ES-I3 (cell line): ENCODE data around the gene MICU2.

Source experiments
- H3K36me3 ChIP-seq: 2 replicates; pipeline ENCODE4 v1.6.1; 2013; ENCODE audit warnings: mild to moderate bottlenecking, low read length, control low read depth, moderate library complexity; ENCODE audit not compliant: insufficient read depth
- H3K4me1 ChIP-seq: 2 replicates; pipeline ENCODE4 v1.6.1; 2013; ENCODE audit warnings: mild to moderate bottlenecking, control low read depth, low read length; ENCODE audit not compliant: insufficient read depth
- H3K9ac ChIP-seq: 2 replicates; pipeline ENCODE4 v1.6.1; 2013; ENCODE audit warnings: low read depth, mild to moderate bottlenecking, low read length, moderate library complexity
- H3K9me3 ChIP-seq: 2 replicates; pipeline ENCODE4 v1.6.1; 2013; ENCODE audit warnings: mild to moderate bottlenecking, low read length, moderate library complexity; ENCODE audit not compliant: control insufficient read depth, insufficient read depth

Gene MICU2

GRCh38 chr13:21466527-21466926 is 137.4 kb downstream of the MICU2 start:
- Histone ChIP-seq H3K4me1 (0 out of 2 replicates have a peak, but pooled peaks cover 5% of the 10 kb centered on the region), H3K36me3 (no peaks in the 10 kb centered on the region), H3K9me3 (no peaks in the 10 kb centered on the region; the same call in 1 of the 2 replicates), H3K9ac (no peak overlapping the region)

GRCh38 chr13:21465710-21466160 is 138.2 kb downstream of the MICU2 start:
- Histone ChIP-seq H3K4me1 (0 out of 2 replicates have a peak, but pooled peaks cover 5% of the 10 kb centered on the region), H3K9me3 (no peaks in the 10 kb centered on the region), H3K9ac (no peak overlapping the region), H3K36me3 (no peaks in the 10 kb centered on the region)

GRCh38 chr13:21463424-21463823 is 140.5 kb downstream of the MICU2 start:
- no peaks in the 10 kb centered on the region for H3K36me3 ChIP-seq
- H3K9ac ChIP-seq = no peak overlapping the region
- peaks cover 8% of the 10 kb centered on the region; the same call in 1 of the 2 replicates for H3K4me1 ChIP-seq
- H3K9me3 ChIP-seq = no peaks in the 10 kb centered on the region

- H3K36me3 ChIP-seq = no peaks in the 10 kb centered on the region
- H3K9me3 ChIP-seq = no peaks in the 10 kb centered on the region
Measured at GRCh38 chr13:21461131-21461530, 142.8 kb downstream of the MICU2 start.

GRCh38 chr13:21458813-21459701 is 144.9 kb downstream of the MICU2 start, which contains the start of gene ZDHHC20:
Gene ZDHHC20, minus strand, starts transcription at chr13:21459303. Its CDS starts 132 bp downstream, at chr13:21459171.
- H3K9me3 ChIP-seq = no peaks in the 10 kb centered on the region
- H3K36me3 ChIP-seq = no peaks in the 10 kb centered on the region
- H3K4me1 ChIP-seq = peaks cover 3% of the 10 kb centered on the region
- peak within 1 kb of the TSS; percentile 84 for H3K9ac ChIP-seq

More at GRCh38 chr13:21461131-21461530, 142.8 kb downstream of the MICU2 start:
- no peak overlapping the region for H3K9ac ChIP-seq
- H3K4me1 ChIP-seq = peaks cover 4% of the 10 kb centered on the region

- Histone ChIP-seq H3K4me1 (peaks cover 3% of the 10 kb centered on the region), H3K36me3 (no peaks in the 10 kb centered on the region), H3K9ac (peak overlapping the region; percentile 84), H3K9me3 (no peaks in the 10 kb centered on the region)
Measured at GRCh38 chr13:21458451-21458812, 145.5 kb downstream of the MICU2 start.

- H3K9me3 ChIP-seq = no peaks in the 10 kb centered on the region; the same call in 1 of the 2 replicates
- no peak overlapping the region for H3K9ac ChIP-seq
- H3K4me1 ChIP-seq = no peaks in the 10 kb centered on the region; the same call in 1 of the 2 replicates
- no peaks in the 10 kb centered on the region for H3K36me3 ChIP-seq
Measured at GRCh38 chr13:21453387-21454081, 150.4 kb downstream of the MICU2 start.

GRCh38 chr13:21450936-21451335 is 153.0 kb downstream of the MICU2 start:
- Histone ChIP-seq H3K36me3 (no peaks in the 10 kb centered on the region), H3K4me1 (no peaks in the 10 kb centered on the region), H3K9ac (no peak overlapping the region), H3K9me3 (peaks cover 4% of the 10 kb centered on the region; the same call in 1 of the 2 replicates)

GRCh38 chr13:21446656-21447055 is 157.3 kb downstream of the MICU2 start:
- Histone ChIP-seq H3K4me1 (no peaks in the 10 kb centered on the region), H3K36me3 (no peaks in the 10 kb centered on the region), H3K9me3 (peaks cover 4% of the 10 kb centered on the region; the same call in 1 of the 2 replicates), H3K9ac (no peak overlapping the region)

GRCh38 chr13:21445759-21446158 is 158.2 kb downstream of the MICU2 start:
- Histone ChIP-seq H3K4me1 (no peaks in the 10 kb centered on the region), H3K9me3 (peaks cover 4% of the 10 kb centered on the region; the same call in 1 of the 2 replicates), H3K9ac (no peak overlapping the region), H3K36me3 (no peaks in the 10 kb centered on the region)

GRCh38 chr13:21443171-21443570 is 160.8 kb downstream of the MICU2 start:
- Histone ChIP-seq H3K4me1 (no peaks in the 10 kb centered on the region), H3K36me3 (no peaks in the 10 kb centered on the region), H3K9ac (no peak overlapping the region), H3K9me3 (peaks cover 7% of the 10 kb centered on the region)
